ENCODE data around the gene LTBR.

LTBR gene

DNA sequence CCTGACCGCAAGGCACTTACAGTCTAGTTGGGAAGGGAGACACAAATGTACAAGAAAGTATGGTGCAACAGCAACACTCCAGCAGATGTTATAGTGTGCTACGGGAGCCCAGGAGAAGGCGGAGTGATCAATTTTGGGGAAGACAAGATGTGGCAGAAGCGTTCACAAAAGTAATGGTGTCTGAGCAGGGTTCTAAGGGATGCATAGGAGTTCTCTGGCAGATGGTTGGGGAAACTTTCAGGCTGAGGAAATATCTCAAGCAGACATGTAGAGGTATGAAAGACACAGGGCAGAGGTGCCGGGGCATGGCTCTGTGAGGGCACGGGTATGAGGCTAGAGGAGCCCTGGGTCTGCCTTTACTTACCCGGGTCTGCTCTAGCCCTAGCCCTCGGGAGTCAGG lies 37.0 kb upstream of the LTBR start:
- DNase-seq, result no peak

DNA sequence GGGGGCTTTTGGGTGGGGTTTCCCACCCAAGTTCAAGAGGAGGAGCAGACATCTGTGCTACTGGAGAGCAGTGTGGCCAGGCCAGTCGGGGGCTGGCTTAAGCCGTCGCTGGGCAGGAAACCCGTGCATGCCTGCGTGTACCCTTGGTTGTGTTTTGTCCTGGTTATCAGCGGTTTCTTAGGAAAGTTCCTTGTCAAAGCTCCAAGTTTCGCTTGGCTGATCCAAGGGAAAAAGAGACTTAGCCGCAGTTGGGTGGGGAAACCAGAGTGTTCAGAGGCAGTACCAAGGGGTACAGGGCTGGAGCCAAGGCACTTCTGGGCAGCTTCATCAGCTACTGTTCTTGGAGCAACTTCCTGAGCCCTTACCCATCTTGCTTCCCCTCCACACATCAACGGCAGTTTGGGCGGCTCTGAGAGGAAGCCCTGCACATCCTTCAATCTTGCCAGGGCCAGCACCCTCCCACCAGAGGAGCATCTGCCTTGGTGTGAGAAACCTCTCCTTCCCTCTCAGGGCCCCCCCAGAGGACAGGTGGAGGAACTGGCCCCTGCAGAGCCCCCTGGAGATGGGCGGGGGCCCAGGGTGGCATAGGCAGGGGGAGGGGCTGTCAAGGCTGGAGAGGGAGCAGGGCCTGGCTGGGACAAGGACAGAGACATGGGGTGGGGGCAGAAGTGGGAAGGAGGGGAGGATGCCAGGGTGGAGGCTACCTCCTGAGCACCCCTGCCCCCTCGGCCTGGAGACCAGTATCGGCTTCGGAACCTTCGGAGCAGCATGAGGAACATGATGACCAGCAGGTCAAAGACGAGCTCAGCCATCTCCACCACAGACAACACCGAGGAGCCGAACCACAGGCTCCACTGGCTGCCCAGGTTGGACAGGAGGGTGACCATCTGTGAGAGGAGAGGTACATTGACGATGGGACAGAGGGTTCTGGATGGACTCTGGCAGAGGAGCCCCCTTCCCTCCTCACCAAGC lies 36.3 kb upstream of the LTBR start:
- no peak for DNase-seq

DNA sequence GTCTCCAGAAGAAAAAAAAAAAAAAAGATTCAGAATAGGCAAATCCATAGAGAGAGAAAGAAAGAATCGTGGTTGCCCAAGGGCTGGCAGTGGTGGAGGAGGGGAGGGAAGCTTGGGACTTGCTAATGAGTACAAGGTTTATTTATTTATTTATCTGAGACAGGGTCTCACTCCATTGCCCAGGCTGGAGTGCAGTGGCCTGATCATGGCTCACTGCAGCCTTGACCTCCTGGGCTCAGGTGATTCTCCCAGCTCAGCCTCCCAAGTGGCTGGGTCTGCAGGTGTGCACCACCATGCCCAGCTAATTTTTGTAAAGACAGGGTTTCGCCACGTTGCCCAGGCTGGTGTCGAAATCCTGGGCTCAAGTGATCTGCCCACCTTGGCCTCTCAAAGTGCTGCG lies 32.3 kb upstream of the LTBR start:
- no peak for DNase-seq

DNA sequence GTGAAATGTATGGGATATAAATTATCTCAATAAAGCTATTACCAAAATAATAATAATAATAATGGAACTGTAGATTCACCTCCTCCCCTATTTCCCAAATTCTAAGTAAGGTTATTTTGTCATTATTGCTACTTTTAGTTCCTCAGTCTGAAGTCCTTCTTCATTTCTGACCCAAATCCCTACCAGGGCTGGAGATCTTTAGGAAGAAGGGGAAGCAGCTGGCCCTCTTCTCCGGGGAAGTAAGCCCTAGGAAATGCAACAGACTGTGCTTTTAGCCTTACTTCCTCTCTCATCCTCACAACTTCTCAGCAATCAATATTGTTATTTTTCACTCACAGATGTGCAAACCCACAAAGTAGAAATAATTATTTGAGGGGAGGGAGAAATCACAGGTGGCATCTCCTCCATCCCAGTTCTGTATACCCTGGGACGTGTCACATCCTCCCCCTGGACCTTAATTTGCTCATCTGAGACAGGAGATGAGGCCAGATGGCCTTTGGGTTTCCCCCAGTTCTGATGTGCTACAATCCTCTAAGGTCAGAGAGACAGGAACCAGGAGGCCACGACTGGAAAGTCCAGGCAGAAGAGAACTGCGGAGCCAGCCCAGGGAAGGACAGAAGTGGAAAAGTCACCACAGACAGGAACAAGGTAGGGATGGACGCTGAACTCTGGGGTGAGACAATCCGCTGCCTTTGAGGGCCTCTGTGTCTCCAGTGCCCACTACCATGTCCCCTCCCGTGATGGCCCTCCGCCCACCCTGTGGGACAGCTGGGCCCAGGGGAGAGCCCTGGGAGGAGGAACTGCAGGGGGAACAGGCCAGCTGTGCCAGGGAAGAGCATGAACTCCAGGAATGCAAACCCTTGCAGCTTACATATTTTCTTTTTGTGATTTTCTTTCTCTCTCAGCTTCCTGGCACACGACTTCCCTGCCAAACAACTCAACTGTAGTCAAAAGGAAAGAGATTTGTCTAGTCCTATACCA lies 31.5 kb upstream of the LTBR start:
- no peak for DNase-seq

DNA sequence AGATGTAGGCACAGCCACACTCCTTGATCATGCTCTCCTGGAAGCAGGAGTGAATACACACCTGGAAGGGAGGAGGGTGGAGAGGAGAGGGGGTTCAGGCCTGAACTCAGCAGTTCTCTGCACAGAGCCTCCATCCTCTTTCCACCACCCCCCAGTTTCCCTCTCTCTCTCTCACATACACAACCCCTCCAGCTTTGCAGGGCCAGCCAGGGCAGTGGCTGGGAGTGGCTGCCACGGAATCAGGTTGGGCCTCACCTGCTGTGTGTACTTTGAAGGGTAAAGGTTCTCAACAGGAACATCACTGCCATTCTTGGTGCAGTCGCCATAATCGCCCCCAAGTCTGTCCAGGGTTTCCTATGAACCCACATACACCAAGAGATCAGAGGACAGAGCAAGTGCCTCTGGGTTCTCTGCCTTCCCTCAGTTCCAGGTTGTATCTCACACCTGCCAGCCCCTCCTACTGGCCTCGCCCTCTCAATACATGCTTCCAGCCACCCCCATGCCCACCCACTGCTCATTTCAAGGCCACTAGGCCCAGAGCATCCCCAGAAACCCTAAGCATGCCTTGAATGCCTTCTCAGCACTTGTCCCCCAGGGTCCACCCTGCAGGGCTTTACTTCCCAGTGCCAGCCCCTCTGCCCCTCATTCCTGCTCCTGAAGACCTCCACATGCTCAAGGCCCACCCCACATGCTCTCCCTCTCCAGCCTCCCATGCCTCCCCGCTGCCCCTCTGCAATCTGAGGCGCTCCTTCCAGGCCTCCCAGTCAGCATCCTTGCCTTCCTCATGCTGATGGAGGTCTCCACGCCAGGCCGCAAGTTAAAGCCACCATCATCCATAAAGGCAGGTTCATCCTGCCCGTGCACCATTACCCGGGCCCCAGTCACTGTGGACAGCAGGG lies 29.2 kb upstream of the LTBR start:
- DNase-seq, result no peak

DNA sequence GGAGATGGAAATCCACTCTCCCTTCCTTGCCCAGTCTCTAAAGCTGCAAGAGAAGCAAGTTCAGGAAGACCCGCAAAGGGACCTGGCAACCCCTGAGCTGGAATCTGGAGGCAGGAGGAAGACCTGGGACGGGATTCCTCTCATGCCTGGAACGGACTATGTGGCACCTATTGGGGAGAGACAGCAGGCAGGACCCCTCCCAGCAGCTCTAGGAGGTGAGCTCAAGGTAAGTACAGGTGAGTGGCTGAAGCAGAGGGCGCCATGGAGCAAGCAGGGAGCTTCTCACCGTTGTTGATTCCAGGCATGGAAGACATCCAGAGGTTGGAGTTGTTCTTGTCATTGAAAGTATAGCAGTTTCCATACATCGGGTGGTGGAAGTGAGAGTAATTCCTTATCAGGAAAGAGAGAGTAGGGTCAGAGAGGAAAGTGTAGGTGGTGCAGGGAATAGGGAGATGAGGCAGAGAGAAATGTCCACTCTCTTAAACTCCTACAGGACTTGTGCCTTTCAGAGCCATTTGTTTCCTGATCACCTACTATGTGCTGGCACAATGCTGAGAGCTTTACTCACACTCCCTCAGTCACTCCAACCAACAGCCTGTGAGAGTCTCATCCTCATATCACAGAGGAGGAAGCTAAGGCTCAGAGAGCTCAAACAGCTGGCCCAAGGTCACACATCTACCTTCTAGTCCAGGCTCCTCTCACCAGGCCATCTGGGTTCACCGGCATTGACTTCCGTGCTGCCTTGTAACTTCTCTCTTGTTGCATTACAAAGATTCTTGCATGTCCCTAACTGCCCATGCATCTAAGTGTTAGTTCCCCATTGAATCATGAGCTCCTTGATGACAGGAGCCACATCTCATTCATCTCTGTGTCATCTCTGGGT lies 28.2 kb upstream of the LTBR start:
- no peak for DNase-seq

DNA sequence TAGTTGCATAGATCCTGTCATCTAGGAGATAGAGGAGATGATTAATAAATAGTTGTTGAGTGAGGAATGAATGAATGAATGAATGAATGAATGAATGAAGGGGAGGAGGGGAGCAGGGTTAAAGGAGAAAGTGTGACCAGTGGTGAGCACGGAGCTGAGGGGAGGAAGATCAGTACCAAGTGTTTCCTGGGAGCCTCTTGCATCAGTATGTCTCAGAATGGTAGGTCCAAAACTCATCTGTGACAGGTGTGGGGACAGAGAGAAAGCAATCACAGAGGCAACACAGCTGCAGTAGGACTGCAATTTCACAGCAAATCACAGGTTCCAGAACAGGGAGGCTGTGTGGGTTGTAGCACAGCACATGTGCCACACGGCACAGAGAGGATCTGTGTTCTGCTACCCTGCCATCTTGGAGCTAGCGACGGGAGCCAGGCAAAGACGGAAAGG lies 27.6 kb upstream of the LTBR start:
- DNase-seq, result no peak

DNA sequence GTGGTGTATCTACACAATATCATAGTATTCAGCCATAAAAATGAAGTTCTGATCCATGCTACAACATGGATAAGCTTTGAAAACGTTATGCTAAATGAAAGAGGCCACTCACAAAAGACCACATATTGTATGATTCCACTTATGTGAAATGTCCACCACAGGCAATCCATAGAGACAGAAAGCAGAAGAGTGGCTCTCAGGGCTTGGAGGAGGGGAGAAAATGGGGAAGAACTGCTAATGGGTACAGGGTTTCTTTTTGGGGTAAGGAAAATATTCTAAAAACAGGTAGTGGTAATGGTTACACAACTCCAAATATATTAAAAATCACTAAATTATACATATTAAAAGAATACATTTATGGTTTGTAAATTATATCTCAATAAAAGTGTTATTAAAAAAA lies 25.1 kb upstream of the LTBR start:
- DNase-seq, result no peak

DNA sequence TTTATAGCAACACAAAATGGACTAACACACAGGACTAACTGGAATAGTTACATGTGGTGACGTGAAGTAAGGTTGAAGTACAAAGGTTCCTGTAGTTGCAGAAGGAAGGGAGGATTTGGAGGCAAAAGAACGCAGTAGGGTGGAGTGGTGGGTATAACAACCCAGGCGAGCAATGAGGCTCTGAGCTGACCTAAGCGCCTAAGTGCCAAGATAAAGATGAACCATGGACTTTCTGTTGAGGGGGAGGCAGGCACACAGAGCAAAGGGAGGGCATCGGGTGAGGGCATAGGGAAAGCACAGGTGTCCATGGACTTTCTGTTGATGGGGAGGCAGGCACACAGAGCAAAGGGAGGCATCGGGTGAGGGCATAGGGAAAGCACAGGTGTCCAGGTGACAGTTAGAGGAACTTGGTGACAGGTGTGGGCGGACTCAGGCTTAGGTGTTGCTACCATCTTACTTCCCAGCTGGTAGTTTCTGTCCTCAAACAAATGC lies 23.8 kb upstream of the LTBR start:
- DNase-seq, result no peak

DNA sequence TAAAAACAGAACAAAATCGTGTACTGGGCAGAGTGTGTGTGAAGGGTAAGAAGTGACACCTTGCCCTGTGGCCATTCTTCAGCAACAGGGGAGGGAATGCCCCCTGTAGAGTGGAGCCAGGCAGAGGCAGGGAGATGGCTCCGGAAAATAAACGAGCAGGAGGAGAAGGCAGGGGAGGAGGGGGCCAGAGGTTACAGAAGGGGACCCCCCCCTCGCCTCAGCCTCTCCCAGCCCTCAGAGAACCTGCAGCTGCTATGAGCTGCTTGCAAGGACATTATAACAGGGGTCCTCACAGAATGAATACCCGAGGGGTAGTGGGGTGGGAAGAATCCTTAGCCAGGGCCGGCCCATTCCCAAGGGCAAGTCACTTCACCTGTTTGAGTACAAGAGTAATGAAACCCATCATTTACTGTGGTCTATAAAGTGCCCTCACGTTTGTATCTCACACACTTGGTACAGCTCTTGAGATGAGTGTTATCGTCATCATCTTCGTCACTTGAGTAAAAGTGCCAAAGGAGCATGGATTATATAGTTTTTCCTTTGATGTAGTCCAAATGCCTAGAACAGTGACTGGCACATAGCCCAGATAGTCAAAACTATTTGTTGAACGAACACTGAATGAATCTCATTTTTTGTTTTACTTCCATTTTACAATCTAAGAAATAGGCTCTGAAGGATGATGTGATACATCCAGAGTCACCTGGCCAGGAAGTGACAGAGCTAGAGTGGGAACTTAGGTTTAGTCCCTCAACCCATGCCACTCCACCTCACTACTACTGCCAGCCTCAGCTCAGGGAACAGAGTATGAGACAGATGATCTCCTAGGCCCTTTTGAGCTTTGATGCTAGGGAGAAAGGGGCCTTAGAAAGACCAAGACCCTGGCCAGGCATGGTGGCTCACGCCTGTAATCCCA lies 23.1 kb upstream of the LTBR start:
- no peak for DNase-seq

DNA sequence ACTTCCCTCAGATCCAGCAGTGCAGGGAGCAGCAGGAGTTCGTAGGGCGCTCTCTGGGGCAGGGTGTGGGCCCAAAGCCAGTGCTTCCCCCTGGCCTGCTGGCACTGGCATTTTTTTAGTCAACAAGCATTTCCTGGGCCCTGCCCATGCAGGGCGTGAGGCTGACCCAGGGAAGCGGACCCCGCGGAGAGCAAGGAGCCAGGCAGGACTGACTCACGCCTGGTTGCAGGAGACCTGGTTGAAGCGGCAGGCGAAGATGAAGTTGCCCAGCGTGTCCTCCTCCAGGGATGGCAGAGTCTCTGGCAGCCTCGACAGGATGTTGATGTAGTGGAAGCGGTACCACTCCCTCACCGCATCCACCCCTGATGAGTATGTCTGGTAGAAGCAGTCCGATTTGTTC lies 22.1 kb upstream of the LTBR start:
- DNase-seq, result no peak

DNA sequence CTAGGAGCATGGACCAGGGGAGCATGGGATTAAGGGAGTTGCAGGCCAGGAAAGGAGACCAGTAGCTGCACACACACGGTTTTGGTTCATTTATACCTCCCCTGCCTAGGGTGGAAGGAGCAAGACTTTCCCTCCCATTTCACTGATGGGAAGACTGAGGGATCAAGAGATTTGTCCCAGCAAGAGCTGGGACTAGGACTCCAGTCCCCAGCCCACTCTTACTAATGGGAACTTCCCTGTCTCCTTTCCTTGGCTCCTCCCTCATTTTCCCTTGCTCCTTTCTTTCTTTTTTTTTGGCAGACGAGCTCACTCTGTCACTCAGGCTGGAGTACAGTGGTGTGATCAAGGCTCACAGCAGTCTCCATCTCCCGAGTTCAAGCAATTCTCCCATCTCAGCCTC lies 21.6 kb upstream of the LTBR start:
- DNase-seq, result no peak

DNA sequence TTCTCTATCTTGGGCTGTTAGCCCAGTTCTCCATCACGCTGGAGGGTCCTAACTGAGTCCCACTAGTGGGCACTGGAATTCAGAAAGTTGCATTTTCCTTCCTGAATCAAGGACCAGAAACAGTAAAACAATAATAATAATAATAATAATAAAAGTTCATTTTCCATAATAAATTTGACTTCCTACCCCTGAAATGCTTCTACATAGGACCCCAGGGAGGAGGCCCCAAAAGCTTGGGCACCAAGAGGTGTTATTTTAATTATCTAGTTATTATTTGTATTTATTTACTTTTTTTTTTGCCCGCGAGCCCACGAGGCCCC lies 21.0 kb upstream of the LTBR start:
- DNase-seq, result no peak

DNA sequence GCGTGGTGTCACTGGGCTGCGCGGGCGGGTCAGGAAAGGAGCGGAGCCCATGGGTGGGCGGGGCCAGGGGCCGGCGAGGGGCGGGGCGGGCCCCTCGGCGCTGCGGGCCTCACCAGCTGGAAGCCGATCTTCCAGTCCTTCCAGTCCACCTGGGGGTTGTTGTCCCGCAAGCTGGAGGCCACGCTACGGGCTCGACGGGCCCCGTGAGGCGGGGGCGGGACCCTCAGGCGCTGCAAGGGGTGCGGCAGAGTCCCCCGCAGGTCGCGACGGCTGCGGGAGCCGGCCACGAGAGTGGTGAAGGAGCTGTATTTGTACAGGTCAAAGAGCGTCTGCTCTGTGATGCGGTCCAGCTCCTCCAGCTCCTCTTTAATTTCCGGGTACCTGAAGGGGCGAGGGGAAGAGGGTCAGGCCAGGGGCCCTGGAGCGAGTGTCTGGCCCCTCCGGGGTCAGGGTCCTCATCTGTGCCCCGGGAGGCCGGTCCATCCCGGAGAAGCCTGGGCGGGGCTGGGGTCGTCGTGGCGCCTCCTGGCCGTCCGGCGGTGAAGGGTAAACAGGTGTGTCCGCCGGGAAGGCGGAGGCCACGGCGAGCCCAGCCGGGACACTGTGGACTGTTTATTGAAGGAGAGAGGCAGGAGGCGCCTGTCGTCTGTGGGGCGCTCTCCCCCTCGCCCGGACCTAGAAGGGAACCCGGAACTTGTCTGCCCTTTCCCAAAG lies 20.5 kb upstream of the LTBR start:
- no peak for DNase-seq

DNA sequence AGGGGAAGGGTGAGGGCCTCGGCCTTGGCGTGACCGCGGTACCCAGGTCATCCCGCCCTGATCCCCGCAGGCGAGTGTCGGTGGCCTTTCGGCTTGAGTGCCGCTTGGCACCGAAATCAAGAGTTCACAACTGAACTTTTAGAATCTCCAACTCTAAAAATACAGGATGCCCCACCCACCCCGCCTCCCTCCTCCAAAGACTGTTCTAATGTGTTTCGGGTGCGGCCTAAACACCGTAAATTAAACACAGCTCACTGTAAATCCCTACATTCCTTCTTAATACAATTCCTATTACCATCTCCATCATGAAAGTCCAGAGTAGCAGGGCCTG lies 20.0 kb upstream of the LTBR start:
- no peak for DNase-seq

DNA sequence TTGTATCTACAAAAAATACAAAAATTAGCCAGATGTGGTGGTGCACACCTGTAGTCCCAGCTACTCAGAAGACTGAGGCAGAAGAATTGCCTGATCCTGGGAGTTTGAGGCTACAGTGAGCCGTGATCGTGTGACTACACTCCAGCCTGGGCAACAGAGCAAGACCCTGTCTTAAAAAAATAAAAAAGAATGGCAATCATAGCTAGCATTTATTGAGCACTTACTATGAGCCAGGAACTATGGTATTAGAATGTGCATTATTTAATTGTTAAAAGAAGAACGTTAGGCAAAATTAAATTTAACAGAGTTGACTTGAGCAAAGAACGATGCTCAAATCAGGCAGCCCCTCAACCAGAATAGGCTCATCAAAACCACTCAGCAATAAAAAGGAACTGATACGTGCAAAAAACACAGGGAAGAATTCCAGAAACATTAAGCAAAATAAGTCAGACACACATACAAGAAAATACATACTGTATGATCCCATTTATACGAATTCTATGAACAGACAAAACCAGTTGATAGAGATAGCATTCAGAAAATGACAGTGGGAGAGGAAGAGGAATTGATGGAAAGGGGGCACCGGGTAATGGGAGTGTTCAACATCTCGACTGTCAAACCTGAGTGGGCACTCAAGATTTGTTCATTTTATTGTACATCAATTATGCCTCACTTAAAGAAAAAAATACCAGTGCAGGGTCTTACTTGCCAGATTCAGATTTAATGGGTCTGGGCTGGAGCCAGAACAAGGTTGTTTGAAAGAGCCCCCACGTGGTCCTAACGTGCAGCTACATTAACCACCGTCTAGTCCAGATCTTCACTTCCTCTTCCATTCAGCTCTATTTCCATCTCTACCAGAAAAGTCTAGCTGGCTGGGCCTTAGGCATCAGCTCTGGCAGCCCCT lies 16.6 kb upstream of the LTBR start:
- no peak for DNase-seq

DNA sequence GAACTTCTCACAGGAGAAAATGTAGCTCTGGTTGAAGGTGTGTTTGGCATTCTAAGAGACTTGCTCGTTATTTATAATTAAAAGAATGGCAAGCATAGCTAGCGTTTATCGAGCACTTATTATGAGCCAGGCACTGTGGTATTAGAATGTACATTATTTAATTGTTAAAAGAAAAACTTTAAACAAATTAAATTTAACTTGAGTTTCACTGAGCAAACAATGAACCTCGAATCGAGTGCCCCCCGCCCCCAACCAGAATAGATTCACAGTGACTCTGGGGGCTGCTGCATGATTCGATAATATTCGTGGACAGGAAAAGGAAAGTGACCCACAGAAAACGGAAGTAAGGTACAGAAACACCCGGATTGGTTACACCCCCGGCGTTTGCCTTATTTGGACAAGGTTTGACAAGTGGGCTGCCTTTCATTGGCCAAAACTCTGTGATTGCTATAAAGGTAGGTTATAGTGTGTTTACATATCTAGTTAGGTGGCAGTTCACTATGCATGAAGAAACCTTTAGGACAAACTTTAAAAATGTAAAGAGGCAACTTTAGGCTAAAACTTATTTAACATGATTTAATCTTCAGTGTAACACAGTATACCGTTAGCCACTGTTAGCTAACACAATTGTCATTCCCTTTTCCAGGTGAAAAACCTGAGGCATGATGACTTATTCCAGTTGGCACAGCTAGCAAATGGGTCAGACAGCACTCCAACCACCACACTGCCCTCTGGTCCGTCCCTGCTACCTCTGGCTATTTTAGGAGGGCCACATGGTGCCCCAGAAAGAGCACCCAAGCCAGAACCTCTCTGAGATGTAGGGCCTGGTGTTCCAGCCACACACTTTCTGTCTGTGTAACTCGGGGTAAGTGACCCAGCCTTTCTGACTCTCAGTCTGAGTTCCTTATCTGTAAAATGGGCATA lies 15.7 kb upstream of the LTBR start:
- DNase-seq, result no peak

All from NCI-H510A treated with DMSO at 0.1 percent for 48 hours (cell line).